ENCODE measurements around the gene RNF144A. TPM values are rescaled to one million over a fixed set of nuclear protein-coding genes. Genes with fewer than 3 reads are reported as not detected.

The RNF144A gene
- total and polyA plus RNA-seq, 10 of the 15 experiments (the other 5 are each of a cell fraction or from before 2014, with no cell fraction given) = 0.02 to 12.1 (median 0.48) TPM; not detected in 1

GRCh38 chr2:7012141-7012764 is 95.0 kb downstream of the RNF144A start:
- FAIRE-seq (no peak), ATAC-seq (no peak), DNase-seq (ENCODE audit: low read depth, low spot score) (no peak)
- H3K36me3 ChIP-seq (ENCODE audit: control insufficient read depth in 2 of 2, insufficient read depth in 2 of 2, low read length in 1 of 2) = no peaks in the 10 kb centered on the region
- in situ Hi-C loops (cut with MboI) (no loop called here), intact Hi-C loops (cut with micrococcal nuclease; ENCODE audit: unreplicated experiment) (loop anchor here (5.0 kb wide), 1 partner anchor 115 kb away; no protein-coding TSS in a partner anchor)
- BruUV-seq (replicated peaks) = no TSS peak
- RAD21 ChIA-PET (ENCODE audit: unreplicated experiment) = interaction anchor here (1.4 to 3.2 kb wide), 2 partner anchors 76 to 115 kb away, joined by 4 to 32 read pairs; no protein-coding TSS in a partner anchor
- H3K4me1 ChIP-seq (ENCODE audit: control insufficient read depth, insufficient read depth, low read length) = peaks cover 10% of the 10 kb centered on the region
- H3K9me3 ChIP-seq (replicated peaks; ENCODE audit: control insufficient read depth, insufficient read depth, low read length) = no peaks in the 10 kb centered on the region
- no peak overlapping the region for H3K9ac ChIP-seq (ENCODE audit: control insufficient read depth, insufficient read depth, low read length)
- CTCF ChIA-PET = interaction anchor here (1.1 to 6.5 kb wide), 8 partner anchors 11 to 117 kb away, joined by 3 to 107 read pairs (median 24); partner anchors contain the start of gene RNF144A
- 83% methylated on average over 6 of the region's 6 CpGs for WGBS (ENCODE audit: insufficient coverage, insufficient replicate concordance, low lambda C conversion rate, missing lambda C conversion rate)
- H4K20me1 ChIP-seq (ENCODE audit: control insufficient read depth, insufficient read depth) = no peaks in the 10 kb centered on the region
- no peaks in the 10 kb centered on the region for H3K79me2 ChIP-seq (ENCODE audit: control insufficient read depth, insufficient read depth, low read length)
- no peak overlapping the region for H3K4me3 ChIP-seq
- TF ChIP-seq SPI1 (IDR thresholded peaks at IDR 0.05; ENCODE audit: borderline replicate concordance, insufficient read depth, low read depth, low read length) = no peak
- TF ChIP-seq, protein P1, sequence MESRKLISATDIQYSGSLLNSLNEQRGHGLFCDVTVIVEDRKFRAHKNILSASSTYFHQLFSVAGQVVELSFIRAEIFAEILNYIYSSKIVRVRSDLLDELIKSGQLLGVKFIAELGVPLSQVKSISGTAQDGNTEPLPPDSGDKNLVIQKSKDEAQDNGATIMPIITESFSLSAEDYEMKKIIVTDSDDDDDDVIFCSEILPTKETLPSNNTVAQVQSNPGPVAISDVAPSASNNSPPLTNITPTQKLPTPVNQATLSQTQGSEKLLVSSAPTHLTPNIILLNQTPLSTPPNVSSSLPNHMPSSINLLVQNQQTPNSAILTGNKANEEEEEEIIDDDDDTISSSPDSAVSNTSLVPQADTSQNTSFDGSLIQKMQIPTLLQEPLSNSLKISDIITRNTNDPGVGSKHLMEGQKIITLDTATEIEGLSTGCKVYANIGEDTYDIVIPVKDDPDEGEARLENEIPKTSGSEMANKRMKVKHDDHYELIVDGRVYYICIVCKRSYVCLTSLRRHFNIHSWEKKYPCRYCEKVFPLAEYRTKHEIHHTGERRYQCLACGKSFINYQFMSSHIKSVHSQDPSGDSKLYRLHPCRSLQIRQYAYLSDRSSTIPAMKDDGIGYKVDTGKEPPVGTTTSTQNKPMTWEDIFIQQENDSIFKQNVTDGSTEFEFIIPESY (IDR thresholded peaks at IDR 0.05) = no peak
- TF ChIP-seq RELB (IDR thresholded peaks at IDR 0.05; ENCODE audit: low read depth) = no peak
- TF ChIP-seq NKRF (conservative IDR thresholded peaks at IDR 0.05) = no peak
- TF ChIP-seq PAX5 (IDR thresholded peaks at IDR 0.05; ENCODE audit: borderline replicate concordance, low read depth, low read length) = no peak
- no peak for TF ChIP-seq FOXK2 (IDR thresholded peaks at IDR 0.05)
- no peak for TF ChIP-seq ZZZ3 (IDR thresholded peaks at IDR 0.05; ENCODE audit: control insufficient read depth, insufficient read length, low read depth)
- no peak for TF ChIP-seq HCFC1 (IDR thresholded peaks at IDR 0.05; ENCODE audit: low read length)
- TF ChIP-seq, protein P2, sequence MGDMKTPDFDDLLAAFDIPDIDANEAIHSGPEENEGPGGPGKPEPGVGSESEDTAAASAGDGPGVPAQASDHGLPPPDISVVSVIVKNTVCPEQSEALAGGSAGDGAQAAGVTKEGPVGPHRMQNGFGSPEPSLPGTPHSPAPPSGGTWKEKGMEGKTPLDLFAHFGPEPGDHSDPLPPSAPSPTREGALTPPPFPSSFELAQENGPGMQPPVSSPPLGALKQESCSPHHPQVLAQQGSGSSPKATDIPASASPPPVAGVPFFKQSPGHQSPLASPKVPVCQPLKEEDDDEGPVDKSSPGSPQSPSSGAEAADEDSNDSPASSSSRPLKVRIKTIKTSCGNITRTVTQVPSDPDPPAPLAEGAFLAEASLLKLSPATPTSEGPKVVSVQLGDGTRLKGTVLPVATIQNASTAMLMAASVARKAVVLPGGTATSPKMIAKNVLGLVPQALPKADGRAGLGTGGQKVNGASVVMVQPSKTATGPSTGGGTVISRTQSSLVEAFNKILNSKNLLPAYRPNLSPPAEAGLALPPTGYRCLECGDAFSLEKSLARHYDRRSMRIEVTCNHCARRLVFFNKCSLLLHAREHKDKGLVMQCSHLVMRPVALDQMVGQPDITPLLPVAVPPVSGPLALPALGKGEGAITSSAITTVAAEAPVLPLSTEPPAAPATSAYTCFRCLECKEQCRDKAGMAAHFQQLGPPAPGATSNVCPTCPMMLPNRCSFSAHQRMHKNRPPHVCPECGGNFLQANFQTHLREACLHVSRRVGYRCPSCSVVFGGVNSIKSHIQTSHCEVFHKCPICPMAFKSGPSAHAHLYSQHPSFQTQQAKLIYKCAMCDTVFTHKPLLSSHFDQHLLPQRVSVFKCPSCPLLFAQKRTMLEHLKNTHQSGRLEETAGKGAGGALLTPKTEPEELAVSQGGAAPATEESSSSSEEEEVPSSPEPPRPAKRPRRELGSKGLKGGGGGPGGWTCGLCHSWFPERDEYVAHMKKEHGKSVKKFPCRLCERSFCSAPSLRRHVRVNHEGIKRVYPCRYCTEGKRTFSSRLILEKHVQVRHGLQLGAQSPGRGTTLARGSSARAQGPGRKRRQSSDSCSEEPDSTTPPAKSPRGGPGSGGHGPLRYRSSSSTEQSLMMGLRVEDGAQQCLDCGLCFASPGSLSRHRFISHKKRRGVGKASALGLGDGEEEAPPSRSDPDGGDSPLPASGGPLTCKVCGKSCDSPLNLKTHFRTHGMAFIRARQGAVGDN (IDR thresholded peaks at IDR 0.05) = no peak
- no peak overlapping the region for H2AFZ ChIP-seq (ENCODE audit: control insufficient read depth, low read depth, low read length)
- POLR2A ChIA-PET = interaction anchor here (0.8 kb wide), 1 partner anchor 9 kb away, joined by 4 read pairs; no protein-coding TSS in a partner anchor
- no peak overlapping the region for H3K27ac ChIP-seq (ENCODE audit: control insufficient read depth, insufficient read depth)
- H3K27me3 ChIP-seq (replicated peaks in 1 of 2; ENCODE audit: control insufficient read depth in 2 of 2, insufficient read depth in 2 of 2, low read length in 1 of 2) = no peaks in the 10 kb centered on the region; a peak in 1 of 4 replicates
- SMC1A ChIA-PET (ENCODE audit: uncharacterized antibody, unreplicated experiment) = interaction anchor here (0.8 to 4.9 kb wide), 8 partner anchors 9 to 116 kb away, joined by 3 to 37 read pairs (median 3); no protein-coding TSS in a partner anchor
- H3K4me2 ChIP-seq (ENCODE audit: control insufficient read depth, insufficient read depth) = no peak overlapping the region
